HG02870 (cell line): ENCODE measurements around the gene AR.
"Not testable (repeated sequence)": the region's sequence is repeated elsewhere in the genome, so short reads cannot be mapped to it uniquely, and the experiment has no call there.

Source experiments
- ATAC-seq: cut with Tn5 transposase; IDR thresholded peaks from one replicate; pipeline ENCODE4 v1.9.1; 2021; ENCODE audit warnings: mild to moderate bottlenecking, moderate library complexity; ENCODE audit not compliant: unreplicated experiment

Gene AR

DNA sequence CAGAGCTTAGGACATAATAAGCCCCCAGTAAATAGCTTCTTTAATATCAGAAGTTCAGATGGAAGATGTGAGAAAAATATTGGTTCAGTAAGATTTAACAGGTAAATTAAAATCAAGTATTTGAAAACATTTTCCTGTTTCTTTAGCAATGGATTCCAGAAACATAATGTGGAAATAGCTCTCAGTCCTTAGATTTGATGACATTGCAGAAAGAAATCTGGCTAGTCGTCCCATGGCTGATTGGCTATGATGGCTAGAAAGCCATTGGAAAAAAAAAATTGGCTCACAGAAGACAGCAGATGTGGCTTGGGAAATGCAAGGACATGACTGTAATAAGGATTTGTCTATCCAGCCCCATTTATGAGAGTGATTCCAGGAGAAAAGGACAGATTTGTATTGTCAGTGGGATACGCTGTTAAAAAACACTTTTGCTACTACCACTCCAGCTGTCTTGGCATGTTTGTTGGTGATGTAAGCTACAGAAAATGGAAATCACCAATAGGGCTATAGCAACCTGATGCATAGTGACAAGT, 78.3 kb downstream of the AR start:
- ATAC-seq: no peak

GRCh38 chrX:67624325-67624724, 80.5 kb downstream of the AR start:
- no peak for ATAC-seq

DNA sequence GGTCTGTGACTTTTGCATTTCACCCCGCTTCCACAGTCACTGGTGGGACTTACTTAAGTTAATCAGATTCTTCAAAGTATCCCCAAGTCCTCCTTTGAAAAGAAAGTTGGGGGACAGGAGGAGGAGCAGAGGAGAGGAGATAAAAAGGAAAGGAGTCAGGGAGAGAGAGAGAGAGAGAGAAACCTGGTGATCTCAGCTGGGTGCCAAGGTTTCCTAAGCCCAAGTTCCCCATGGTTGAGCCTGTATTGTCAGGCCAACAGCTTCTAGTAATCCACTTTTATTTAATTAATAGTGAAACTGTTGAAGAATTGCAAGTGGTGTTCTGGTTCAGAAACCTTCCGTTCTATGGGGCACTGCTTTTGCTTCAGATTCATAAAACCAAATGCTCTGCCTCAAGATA, 91.6 kb downstream of the AR start:
- no peak for ATAC-seq

- ATAC-seq: no peak
Observed at GRCh38 chrX:67636532-67636931, 92.7 kb downstream of the AR start.

- ATAC-seq: not testable (repeated sequence)
Observed at GRCh38 chrX:67637293-67637692, 93.5 kb downstream of the AR start.

DNA sequence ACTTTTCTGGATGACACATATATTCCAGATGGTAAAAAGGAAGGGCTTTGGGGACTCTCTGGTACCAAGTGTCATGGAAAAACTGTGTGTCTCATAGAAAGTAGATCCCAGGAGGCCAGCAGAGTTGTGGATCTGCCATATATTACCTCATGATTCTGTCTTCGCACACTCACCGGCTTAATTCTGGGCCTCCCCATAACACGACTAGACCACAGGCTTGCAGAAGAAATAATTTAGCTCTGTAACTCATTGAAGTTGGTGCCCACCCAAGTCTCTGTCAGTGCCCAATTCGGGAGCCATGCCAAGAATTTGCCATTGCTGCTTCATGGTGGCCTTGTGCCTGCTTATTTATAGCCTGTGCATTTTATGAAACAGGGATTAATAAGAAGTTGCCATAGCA, 104.5 kb downstream of the AR start:
- no peak for ATAC-seq

DNA sequence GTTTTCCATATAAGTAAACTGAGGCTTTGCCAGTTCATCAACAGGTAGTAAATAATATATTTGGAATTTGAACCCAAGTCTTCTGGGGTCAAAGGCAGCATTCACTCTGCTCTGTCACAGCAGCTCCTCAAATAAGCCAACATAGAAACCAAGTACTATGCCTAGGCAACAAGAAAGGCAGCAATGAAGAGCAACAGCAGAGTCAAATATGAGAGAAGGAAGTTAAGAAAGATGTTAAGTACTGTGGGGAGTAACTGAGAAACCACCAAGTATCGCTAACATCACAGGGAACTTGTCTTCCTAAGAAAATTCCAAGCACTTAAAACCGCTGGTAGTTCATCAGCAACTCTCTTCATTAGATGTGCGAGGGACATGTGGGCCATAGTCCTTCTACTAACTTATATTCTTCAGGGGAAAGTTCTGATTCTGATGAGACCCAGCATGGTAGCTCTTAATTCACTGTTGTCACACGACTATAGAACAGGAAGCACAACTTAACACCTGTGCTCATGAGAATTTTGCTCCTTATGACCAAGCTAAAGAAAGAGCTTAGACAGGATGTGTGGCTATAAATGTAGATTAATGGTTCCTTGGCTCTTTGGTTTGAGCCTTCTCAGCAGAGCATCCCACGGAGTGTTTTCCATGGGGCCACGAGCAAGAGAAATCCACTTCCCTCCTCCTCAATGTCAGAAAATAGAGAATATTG, 107.8 kb downstream of the AR start:
- no peak for ATAC-seq

DNA sequence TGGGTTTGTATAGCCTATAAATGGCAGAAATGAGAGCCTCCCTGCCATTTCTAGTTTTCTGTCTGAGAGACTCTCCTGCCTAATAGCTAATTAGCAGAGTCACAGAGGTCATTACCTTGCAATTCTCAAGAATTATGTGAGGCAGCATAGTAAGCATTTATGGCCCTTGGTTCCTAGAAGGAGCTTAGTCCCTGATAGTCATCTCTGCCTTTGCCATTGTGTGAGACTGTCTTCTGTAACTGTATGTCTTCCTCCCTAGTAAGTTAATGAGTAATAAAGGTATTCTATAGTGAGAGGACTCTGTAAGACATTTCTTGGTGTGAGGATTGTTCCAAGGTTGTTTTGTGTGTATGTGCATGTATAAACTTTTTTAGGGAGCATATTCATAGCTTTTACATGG, 108.7 kb downstream of the AR start:
- no peak for ATAC-seq

DNA sequence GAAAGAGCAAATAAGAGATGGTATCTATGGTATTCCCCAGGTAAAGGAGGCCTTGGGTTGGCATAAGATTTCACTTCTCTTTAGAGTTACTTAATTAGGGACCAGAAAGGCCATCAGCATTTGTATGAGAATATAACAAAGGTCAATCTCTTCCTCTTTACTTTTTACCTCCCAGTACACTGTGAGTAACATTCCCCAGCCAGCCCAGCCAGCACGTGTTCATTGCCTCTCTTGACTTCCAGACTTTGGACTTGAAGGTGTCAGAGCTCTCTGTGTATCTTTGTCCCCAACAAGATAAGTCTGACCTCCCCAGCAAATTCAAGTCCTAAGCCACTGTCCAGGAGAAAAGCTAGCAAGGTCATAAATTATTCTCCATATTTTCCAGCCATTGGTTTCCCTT, 110.5 kb downstream of the AR start:
- no peak for ATAC-seq

- ATAC-seq: no peak
Observed at GRCh38 chrX:67665583-67665982, 121.8 kb downstream of the AR start.

DNA sequence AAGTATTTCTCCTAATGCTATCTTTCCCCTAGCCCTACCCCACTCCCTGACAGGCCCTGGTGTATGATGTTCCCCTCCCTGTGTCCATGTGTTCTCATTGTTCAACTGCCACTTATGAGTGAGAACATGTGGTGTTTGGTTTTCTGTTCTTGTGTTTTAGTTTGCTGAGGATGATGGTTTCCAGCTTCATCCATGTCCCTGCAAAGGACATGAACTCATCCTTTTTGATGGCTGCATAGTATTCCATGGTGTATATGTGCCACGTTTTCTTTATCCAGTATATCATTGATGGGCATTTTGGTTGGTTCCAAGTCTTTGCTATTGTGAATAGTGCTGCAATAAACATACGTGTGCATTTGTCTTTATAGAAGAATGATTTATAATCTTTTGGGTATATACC, 126.9 kb downstream of the AR start:
- ATAC-seq: not testable (repeated sequence)

DNA sequence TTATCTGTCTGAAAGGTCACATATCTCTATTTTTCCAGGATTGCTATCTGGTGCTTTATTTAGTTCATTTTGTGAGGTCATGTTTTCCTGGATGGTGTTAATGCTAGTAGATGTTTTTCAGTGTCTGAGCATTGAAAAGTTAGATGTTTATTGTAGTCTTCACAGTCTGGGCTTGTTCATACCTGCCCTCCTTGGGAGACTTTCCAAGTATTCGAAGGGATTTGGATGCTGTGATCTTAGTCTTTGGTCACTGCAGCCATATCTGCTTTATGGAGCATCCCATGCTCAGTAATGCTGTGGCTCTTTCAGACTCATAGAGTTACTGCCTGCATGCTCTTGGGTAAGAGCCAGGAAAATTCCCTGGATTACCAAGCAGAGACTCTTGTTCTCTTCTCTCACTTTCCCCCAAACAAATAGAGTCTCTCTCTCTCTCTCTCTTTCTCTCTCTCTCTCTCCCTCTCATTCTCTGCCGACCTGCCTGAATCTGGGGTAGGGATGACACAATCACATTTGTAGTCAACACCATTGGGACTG, 130.0 kb downstream of the AR start:
- ATAC-seq: no peak

GRCh38 chrX:67674741-67675140, 130.9 kb downstream of the AR start:
- no peak for ATAC-seq

- no peak for ATAC-seq
Observed at GRCh38 chrX:67684136-67684535, 140.3 kb downstream of the AR start.

DNA sequence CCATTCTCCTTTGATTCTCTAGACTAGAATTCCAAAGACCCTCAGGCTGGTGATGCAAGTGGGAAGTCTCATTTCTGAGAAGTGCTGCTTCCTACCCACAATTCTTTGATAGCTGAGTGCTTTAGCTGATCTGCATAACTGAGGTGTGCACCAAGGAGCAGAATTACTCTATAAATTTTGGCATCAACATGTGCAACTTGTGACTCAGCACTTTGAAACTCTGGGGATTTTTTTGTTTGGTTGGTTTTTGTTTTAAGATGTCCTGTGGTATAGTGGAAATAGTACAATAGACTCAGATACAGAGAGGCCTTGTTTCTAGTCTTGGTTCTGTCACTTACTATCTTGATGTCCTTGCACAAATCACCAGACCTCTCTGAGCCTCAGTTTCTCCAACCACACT, 148.4 kb downstream of the AR start:
- ATAC-seq: no peak

- ATAC-seq: no peak
Observed at GRCh38 chrX:67693928-67694327, 150.1 kb downstream of the AR start.

DNA sequence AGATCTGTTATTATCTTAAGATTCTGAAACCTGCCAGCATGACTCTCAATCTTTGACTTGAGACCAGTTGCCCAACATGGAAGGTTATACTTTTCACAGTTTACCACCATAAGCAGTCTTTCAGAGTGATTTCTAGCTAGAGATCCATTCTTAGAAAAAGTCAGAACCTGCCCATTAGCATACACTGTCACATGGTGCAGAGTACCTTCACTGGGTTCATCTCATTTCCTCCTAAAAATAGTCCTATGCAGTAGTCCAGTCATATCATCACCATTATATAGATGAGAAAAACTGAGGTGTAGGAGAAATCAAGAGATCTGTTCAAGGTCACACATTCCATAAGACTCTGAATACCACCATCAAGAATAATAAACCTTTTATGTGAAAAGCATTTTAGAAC, 153.6 kb downstream of the AR start:
- no peak for ATAC-seq

- no peak for ATAC-seq
Observed at GRCh38 chrX:67700602-67701001, 156.8 kb downstream of the AR start.

- ATAC-seq: no peak
Observed at GRCh38 chrX:67714004-67714403, 170.2 kb downstream of the AR start.

DNA sequence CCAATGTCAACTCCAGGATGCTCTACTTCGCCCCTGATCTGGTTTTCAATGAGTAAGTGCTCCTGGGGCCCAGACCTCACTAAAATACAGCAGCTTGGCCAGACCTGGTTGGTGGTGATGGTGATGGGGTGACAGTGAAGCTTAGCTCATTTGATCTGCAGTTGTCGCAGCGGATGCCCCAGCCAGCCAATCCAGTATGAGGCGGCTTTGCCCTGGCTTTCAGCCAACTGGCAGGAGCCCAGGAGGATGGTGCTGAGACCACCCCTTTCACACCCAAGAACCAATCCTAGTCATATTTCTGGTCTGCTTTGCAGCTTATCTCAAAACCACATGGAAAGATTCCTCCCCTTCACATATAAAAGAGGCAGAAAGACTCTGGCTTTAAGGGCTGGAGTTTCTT, 173.8 kb downstream of the AR start:
- no peak for ATAC-seq

- no peak for ATAC-seq
Observed at GRCh38 chrX:67718926-67719325, 175.1 kb downstream of the AR start.

- no peak for ATAC-seq
Observed at GRCh38 chrX:67720344-67720743, 176.5 kb downstream of the AR start.

- no peak for ATAC-seq
Observed at GRCh38 chrX:67721321-67721720, 177.5 kb downstream of the AR start.
